ENCODE data around the gene FBF1. TPM values are rescaled to one million over a fixed set of nuclear protein-coding genes. Genes with fewer than 3 reads are reported as not detected.

Gene FBF1
- total RNA-seq, 1 donor from 2014 or later = 21.0 TPM

DNA sequence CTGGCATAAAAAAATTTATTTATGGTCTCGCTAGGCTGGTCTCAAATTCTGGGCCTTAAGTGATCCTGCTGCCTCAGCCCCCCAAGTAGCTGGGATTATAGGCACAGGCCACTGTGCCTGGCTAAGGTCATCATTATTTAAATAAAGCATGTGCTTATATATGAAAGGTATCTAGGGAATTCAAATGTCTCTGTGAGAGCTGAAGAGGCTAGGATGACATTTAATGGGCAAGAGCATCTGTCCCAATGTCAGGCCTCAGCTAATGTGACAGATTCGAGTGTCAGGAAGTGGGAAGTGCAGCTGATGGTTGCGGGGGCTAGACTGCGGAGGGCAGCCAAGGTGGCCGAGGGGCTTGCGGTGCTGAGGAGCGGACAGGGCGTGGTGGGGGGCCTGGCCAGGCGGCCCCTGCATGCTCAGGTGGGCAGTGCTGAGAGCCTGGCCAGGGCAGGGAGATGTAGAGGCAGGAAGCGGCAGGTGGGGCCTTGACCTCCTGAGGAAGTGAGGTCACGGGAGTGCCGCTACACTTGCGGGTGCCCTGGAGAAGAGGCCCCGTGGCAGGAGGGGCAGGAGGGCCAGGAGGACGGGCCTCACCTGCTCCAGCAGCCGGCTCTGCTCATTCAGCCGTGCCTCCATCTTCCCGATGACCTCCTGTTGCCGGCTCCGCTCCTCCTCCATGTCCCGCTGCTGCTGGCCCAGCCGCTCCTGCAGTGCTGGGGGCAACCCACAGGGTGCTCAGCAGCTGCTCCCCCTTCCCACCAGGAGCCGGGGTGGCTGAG lies 23.5 kb downstream of the FBF1 start:
- intact Hi-C loops (cut with micrococcal nuclease) = no loop called here

DNA sequence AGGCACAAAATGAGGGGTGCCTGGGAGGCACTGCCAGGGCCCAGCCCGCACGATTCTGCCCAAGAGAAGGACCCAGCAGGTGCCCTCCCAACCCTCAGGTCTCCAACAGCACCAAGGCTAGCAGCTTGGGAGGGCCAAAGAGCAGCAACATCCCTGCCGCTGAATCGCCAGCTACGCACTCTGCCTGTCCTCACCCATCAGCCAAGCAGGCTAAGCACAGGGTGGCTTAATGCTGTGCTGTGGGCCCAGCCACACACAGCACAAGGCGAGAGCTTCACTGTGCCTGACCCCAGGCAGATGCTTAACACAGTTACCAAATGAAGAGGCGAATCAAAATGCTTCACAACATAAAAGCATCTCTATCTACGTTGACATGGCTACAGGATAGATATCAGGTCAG lies 25.6 kb downstream of the FBF1 start:
- intact Hi-C loops (cut with micrococcal nuclease) = no loop called here

DNA sequence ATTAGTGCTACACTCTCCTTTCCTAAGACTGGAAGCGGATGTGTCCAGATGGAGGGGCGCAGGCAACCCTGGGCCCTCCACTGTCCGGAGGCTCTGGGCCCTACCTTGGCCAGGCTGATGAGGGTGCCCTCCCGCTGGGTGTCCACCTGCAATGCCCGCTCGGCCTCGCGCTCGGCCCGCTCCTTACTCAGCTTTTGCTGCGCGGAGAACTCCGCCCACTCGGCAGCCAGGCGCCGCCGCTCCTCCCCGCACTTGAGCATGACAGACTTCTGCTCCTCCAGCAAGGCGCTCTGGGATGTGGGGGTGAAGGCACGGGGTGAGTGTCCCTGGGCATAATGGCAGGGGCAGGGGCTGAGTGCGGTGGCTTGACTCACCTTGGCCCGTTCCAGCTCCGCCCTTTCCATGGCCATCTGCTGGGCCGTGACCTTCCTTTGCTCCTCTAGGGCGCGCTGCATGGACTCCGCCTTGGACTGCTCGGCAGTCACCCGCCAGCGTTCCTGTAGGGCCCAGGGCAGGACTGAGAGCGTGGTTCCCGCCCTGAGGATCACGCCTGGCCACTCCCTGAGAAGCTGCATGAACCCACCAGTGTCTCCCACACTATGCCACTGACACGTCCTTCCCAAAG lies 26.1 kb downstream of the FBF1 start:
- intact Hi-C loops (cut with micrococcal nuclease) = no loop called here

DNA sequence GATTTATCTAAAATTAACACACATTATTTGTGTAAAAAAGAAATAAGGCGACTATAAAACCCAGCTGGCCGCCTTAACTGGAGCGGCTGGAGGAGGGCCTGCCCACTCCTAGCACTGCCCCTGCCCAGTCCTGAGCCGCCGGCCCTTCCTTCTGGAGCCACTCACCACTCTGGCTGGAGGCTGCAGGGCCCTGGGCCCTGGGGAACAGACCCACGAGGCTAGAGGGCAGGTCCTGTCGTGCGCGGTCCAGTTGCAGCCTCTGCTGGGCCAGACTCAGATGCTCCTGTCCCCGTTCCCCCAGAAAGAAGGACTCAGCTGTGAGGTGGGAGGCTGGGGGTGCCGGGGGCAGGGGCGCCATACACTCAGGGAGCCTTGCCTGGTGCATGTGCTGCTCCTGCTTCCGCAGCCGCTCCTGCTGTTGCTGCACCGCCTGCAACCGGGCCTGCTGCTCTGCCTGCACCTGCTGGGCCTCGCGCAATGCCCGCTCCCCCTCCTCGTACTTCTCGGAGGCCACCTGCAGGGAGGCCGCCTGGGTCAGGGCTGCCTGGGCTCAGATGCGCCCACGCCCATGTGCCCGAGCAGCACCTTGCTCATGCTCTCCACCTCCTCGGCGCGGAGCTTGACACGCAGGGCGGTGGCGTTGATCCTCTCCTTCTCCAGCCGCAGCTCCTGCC lies 27.2 kb downstream of the FBF1 start:
- intact Hi-C loops (cut with micrococcal nuclease) = no loop called here

DNA sequence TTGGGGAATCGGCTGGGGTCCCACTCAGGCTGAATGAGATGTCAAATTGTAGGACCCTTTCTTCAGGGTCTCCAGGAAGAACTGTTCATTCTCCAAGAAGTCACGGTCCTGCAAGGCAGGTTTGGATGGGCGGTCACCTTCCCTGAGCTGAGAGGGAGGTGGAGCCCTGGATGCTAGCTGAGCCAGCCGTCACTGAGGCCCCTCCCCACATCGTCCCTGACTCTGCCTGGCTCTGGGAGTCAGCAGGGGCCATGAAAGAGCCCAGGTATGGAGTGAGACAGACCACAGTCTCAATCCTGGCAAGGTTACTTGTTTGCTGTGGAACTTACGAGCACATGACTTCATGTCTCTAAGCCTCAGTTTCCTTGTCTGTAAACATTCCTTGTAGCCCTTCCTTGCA lies 30.1 kb downstream of the FBF1 start:
- intact Hi-C loops (cut with micrococcal nuclease) = no loop called here

DNA sequence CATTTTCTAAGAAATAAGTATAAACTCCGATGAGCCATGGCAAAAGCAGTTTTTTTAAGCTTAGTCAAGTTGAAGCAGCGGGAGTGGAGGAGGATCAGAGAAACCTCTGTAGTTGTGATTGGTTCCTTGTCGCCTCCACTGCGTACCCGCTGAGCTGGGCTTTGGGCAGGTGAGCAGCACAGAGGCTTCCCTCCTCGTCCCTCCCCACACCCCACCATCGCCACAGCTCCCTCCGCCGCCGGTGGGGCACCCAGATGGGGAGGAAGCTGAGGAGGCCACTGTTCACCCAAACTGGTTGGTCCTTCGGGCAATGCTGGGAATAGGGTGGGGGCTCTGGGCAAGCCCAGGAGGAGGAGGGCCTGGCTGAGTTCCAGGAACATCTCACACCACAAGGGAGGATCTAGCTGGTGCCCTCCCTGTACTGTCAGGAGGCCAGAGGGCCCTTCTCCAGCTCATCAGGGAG lies 31.0 kb downstream of the FBF1 start:
- intact Hi-C loops (cut with micrococcal nuclease) = loop anchor here (10.0 kb wide), 1 partner anchor 165 kb away; the partner anchor contains the start of genes GALR2, SRP68 and ZACN

DNA sequence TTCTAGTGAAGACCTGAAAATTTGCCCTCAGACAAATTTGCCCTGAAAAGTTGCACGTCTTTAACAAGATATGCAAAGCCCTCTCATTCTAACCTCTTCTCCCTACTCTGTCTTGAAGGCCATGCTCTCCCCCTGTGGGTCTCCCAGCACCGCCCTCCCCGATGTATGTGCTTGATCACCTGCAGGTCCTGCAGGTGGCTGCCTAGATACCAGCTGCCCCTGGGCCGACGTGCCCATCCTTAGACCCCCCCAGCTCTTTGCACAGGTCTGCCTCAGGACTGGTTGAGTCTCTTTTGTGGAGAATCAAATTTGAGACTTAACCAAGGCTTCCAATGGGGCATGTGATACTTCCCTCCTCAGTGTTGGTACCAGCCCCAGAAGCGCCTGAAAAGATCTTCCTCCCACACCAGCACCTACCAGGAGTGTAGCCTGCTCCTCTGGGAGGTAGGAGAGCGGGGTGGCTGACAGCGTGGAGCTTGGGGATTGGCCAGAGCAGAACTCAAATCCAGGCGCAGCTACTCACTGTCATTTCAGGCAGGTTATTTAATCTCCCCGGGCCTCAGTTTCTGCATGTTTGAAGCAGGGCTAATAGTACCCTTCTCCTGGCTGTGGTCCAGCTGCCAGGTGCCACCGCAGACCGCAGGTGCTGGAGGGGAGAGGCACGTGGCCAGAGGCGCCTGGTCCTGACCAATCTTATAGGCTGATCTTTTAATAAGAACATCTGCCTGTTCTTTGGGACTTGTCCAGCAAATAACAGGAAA lies 31.6 kb downstream of the FBF1 start:
- intact Hi-C loops (cut with micrococcal nuclease) = loop anchor here (10.0 kb wide), 1 partner anchor 166 kb away; the partner anchor contains the start of genes GALR2, SRP68 and ZACN

DNA sequence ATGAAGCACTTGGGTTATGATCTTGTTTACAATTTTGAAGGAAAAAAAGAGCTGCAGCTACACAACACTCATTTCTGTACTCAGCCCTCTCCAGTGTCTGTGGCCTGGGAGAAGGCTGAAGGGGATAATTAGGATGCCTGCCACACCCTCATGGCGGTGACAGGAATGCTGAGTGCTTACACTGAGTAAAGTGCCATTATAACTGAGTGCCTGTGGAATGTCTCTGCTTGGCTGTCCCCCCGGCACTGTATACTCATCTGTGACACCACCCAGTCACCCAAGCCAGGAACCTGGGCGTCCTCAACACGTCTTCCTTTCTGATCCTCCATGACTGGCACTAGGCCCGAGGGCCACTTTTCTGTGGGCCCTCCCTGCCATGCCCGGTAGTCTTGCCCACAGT lies 32.6 kb downstream of the FBF1 start:
- intact Hi-C loops (cut with micrococcal nuclease) = loop anchor here (10.0 kb wide), 1 partner anchor 167 kb away; the partner anchor contains the start of genes GALR2, SRP68 and ZACN

DNA sequence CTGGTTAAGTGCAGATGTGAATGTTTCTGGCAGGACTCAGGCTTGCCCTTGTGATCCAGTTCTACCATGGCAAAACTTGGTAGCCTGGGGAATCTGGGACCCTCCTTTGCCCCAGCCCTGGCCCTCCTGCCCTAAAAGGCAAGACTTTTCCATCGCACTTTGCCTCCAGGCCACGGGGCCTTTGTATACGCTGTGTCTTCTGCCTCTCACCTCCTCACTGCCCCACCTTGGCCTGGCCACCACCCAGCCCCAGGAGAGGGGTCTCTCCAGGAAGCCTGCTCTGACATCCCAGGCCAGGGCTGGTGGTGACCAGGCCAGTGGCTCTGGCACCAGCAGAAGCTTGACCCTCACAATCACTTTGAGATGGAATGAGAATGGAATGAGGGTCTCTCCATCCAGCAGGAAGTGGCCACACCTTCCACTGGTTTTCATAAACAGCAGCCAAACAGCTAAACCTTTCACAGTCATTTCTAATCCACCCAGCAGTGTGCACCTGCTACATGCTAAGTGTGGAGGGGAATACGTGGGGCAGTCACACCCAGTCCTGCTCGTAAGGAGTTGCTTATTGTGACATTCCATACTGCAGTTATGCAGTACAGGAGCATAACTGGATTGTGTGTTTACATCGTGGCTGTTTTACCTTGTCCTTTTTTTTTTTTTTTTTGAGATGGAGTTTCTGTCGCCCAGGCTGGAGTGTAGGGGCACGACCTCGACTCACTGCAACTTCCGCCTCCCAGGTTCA lies 34.5 kb downstream of the FBF1 start:
- intact Hi-C loops (cut with micrococcal nuclease) = loop anchor here (10.0 kb wide), 1 partner anchor 168 kb away; the partner anchor contains the start of genes GALR2, SRP68 and ZACN

DNA sequence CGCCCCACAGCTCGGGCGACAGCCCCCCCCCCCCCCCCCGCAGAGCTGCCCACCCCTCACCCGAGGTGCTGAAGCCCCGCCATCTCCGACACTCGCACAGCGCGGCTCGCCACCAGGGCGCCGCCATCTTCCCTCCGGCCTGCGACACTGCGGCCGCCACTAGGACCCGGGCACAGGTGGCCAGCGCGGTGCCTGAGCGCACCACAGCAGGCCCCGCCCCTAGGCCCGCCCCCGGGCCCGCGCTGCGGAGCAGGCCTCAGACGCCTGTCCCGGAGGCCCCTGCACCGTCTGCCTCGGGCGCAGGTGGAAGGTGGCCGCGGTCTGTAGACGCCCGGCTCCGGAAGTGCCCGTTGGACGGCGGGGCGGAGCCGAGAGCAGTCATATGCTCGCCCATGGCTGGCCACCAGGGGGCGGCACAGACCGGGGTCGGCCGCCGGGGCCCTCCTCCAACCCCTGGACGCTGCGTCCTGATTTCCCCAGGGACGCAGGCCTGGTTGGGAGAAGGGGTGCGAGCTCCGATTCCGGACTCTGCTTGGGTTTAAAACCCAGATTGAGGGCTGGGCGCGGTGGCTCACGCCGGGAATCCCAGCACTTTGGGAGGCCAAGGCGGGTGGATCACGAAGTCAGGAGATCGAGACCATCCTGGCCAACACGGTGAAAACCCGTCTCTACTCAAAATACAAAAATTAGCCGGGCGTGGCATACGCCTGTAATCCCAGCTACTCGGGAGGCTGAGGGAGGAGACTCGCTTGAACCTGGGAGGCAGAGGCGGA lies 35.9 kb downstream of the FBF1 start, which contains the start of gene MRPL38:
MRPL38 (minus strand) TSS at position 136 of the 773 bp plus-strand sequence; CDS start at position 127, 9 bp downstream.
- intact Hi-C loops (cut with micrococcal nuclease) = loop anchor here (1.0 to 10.0 kb wide), 10 partner anchors 9 to 238 kb away; partner anchors contain the start of genes ACOX1, CDK3, FBF1 and GALR2

DNA sequence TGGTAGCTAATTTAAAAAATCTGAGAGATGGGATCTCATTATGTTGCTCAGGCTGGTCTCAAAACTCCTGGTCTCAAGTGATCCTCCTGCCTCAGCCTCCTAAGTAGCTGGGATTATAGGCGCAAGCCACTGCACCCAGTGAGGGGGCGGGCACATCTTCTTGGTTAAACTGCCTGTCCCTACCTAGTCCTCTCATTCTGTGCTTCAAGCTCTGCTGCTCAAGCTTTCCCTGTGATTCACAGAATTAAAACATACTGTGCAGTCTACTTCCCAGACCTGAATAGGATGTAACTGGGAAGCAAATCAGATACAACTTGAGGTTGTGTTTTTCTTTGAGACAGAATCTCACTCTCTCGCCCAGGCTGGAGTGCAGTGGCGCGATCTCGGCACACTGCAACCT lies 38.4 kb downstream of the FBF1 start:
- intact Hi-C loops (cut with micrococcal nuclease) = loop anchor here (10.0 kb wide), 1 partner anchor 172 kb away; the partner anchor contains the start of genes GALR2, SRP68 and ZACN

DNA sequence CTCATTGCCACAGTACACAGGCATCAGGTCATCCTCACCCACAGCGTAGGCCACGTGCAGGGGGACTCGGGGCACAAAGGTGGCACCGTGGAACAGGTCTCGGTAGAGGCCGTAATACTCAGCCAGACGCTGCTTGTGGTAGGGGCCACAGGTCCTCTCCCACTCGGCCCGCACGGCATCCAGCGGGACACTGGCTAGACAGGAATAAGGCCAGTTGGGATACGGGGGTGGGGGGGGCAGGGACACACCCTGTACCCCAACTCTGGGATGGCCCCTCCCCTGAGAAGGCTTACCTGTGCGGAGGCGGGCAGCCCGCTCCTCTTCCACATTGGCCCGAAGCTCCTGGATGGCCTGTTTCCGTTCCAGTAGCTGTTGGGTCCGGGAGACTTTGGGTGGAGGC lies 39.1 kb downstream of the FBF1 start:
- intact Hi-C loops (cut with micrococcal nuclease) = loop anchor here (10.0 kb wide), 1 partner anchor 173 kb away; the partner anchor contains the start of genes GALR2, SRP68 and ZACN

DNA sequence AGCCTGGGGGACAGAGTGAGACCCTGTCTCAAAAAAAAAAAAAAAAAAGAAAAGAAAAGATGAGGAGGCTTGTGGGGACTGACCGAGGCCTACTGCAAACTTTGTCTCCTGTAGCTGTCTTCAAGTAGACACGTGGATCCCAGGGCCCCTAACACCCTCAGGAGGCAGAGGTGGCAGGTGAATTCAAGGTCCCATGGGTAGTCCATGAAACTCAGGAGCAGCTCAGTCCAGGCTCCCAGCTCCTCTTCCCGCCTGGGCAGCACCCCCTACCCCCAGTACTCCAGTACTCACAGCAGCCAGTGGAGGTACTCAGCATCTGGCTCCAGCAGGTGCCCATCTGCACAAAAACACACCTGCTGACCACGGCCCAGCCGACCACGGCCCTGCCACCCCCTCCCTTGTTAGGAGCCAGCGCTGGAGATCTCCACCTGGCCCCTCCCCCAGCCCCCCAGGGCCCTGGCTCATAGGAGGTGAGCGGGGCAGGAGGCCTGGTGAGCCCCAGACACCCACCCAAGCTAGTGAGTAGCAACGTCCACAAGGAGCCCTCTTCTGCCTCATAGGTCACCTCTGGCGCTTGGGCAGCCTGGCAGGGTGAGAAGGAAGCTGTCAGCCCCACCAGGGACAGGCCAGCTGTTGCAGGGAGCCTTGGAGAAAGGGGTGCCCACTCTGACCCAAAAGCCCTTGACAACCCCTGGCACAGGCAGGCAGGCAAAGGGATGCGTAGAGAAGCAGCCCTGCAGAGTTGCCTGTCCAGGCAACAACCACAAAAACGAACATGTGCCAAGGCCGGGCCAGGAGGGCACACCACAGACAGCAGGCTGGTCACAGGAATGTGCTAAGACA lies 39.9 kb downstream of the FBF1 start:
- intact Hi-C loops (cut with micrococcal nuclease) = loop anchor here (10.0 kb wide), 1 partner anchor 174 kb away; the partner anchor contains the start of genes GALR2, SRP68 and ZACN

DNA sequence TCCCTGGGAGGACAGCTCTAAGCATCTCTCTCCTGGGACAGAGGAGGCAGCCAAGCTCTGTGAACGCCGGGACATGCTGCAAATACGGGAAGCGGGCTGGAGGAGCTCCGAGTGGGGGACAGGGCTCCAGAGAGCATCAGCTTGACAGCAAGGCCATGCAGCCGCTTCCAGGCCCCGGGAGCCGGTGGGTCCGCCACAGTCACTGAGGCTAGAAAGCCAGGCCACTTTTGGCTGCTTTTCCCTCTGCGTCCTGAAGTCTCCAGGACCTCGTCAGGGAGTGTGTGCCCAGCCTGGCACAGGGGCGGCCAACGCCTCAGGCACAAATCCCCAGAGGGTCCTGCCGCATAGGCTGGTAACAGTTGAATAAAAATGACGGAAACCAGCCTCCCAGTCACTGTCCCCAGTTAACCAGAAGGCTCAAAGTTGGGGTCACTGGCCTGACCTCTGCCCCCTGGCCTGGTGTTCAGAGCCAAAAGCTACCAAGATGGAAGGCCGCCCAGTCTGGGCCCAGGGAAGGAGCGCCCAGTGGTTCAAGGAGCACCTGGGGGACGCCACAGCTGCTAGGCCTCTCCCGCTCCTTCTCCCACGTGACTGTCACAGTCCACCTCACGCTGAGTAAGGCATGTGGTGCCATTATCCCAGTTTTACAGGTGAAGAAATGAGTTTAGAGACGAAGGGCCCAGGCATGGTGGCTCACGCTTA lies 40.9 kb downstream of the FBF1 start:
- intact Hi-C loops (cut with micrococcal nuclease) = loop anchor here (10.0 kb wide), 1 partner anchor 175 kb away; the partner anchor contains the start of genes GALR2, SRP68 and ZACN

DNA sequence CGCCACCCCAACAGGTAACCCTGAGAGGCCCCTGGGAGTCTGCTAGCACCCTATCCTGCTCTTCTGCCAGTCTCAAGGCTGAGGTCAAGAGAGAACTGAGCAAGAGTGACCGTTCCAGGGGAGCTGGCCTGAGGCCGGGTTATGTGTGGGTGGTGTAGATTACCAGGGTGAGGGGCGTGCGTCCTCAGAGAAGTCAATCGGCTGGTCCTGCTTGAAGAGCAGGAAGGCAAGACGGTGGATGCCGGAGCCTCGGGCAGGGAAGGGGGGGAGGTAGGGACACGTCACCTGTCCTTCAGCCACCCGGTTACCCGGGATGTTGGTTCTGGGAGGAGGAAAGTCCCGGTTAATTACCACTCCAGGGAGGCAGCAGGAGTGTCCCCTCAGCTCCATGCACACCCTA lies 41.5 kb downstream of the FBF1 start:
- intact Hi-C loops (cut with micrococcal nuclease) = no loop called here

DNA sequence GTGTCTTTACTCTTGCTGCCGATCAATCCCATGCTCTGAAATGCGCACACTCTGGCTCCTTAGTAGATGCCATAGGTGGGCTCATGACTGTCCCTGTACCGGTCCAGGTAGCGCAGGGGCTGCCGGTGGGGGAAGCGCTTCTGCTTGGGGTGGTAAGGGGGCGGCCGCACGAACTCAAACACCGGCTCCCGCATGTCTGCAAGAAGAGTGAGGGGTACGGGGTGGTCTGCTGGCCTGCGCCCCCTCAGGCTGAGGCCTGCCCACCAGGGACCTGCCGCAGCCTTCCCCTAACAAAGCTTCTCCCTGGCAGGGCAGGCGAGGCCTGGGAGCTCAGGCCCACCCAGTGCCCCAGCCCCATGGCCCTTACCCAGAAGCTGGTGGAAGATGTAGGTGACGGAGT lies 42.1 kb downstream of the FBF1 start:
- intact Hi-C loops (cut with micrococcal nuclease) = no loop called here

DNA sequence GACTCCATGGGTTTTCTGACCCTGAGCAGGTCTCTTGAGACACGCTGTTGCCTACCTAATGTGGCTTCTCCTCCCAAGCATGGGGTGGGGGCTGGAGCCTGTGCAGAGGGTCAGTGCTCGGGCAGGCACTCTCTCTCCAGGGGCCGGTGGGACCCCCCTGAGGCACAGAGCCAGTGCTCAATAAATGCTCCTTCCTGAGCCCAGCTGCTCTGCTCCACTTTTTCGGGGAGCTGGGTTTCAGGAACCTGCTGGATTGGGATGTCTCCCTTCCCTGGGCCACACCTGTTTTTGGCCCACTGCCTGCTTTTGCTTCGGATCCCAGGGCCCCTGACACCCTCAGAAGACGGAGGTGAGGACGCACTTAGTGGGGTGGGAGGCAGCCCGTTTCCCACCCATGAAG lies 42.8 kb downstream of the FBF1 start:
- intact Hi-C loops (cut with micrococcal nuclease) = no loop called here
